CD4-positive, alpha-beta T cell treated with Interleukin-1 beta for 1 hour (primary cell): ENCODE results near the gene NUF2.
A peak's percentile ranks its signal among the peaks of the same experiment; 100 is the strongest.
"Not testable (repeated sequence)": the region's sequence is repeated elsewhere in the genome, so short reads cannot be mapped to it uniquely, and the experiment has no call there.

Experiments
- DNase-seq, 2 donors: peaks; one replicate each; pipeline ENCODE4 v3.0.0-alpha.2; 2020 to 2022

NUF2 gene

DNA sequence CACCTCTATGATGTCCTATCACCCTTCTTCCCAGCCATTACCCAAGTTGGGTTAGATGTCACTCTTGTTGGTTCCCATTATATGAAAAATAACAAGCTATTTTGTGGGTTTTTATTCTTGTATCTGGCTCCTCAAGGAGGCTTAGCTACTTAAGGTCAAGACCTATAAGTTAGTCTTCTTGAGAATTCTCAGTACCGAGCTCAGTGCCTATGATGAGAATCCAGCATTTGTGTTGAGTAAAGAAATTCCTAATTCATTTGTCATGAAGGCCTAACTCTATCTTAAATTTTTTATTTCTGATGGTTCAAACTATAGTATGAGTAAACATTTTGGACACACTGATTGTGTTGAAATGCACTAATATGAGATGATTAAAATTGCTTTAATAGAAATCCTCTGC, 15.9 kb downstream of the NUF2 start:
- DNase-seq = no peak

DNA sequence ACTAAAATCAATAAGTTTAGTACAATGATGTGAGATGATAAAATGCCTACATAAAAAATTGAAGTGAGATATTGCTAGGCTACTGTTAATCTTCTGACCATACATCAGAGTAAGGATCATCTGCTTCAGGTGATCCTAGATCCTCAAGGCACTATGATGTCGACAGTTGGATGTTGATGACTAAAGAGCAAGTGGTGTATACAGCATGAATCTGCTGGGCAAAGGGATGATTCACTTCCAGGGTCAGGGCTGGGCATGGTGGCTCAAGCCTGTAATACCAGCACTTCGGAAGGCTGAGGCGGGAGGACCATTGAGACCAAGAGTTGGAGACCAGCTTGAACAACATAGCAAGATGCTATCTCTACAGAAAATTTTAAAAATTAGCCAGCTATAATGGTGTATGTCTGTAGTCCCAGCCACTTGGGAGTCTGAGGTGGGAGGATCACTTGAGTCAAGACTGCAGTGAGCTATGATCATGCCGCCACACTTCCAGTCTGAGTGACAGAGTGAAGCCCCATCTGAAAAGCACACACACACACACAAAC, 24.6 kb downstream of the NUF2 start:
- DNase-seq = no peak

DNA sequence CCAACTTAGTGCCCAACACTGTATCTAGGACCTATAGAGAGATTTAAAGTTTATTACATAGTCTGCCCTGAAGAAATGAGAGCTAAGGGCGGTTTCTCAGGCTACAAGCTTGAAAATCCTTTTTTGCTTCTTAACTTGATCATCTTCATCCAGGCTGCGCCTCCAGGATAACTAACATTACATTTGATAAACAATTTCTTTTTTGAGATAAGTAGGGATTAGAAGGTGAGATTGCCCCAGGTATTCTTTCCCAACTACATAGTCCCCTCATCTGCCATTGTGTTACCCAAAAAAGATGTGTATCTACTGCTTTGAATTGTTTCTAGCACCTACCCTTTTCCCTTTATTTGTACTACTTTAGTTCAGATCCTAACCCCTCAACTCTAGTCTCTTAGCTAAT, 25.4 kb downstream of the NUF2 start:
- no peak for DNase-seq

GRCh38 chr1:163351912-163352311, 30.2 kb downstream of the NUF2 start:
- no peak for DNase-seq

DNA sequence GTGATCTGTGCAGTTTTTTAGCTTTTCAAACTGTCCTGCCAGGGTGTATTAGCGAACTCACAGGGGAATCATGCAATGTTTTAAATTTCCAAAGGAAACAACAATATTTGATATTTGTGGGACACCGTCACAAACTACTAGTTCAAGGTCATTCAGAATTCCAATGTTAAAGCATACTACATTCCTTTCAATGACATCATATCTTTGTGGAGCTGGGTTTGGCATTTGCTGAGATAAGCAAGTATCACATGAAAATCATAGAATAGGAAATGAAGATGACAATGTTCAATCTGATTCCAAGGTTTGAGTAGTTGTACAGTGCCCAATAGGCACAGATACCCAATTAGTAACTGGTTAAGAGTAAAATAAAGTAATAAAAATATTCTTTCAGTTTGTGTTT, 35.6 kb downstream of the NUF2 start:
- DNase-seq = no peak

GRCh38 chr1:163358172-163358571, 36.4 kb downstream of the NUF2 start:
- DNase-seq = not testable (repeated sequence)

- DNase-seq = peak in 1 of 2 donors; percentile 1
These were observed 39.6 kb downstream of the NUF2 start for GRCh38 chr1:163361123-163361934.

DNA sequence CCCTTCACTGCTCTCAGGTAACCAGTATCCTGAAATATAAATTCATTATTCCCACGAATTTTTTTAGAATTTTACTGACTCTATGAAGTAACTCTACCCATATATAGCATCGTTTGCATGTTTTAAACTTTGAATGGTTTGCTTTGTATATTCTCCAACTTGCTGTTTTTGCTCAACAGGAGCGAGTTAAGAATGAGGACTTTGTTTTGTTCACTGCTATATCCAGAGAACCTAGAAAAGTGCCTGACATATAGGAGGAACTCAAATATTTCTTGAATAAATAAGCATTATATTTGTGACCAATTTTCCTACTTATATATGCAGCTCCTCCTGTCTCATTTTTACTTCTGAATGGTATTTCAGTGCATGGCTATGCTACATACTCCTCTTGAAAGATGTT, 43.4 kb downstream of the NUF2 start:
- no peak for DNase-seq

DNA sequence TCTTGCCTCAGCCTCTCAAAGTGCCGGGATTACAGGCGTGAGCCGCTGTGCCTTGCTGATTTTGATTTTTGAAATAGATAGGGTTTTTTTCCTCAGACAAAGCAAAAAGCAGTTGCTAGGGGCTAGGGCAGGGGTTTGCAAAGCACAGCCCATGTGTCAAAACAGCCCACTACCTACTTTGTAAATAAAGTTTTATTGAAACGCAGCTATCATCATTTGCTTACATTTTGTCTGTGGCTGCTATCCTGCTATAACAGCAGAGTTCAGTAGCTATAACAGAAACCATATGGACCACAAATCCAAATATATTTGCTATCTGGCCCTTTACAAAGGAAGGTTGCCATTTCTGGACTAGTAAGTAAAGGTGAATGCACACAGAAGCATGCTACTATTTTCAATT, 44.8 kb downstream of the NUF2 start:
- DNase-seq = no peak

DNA sequence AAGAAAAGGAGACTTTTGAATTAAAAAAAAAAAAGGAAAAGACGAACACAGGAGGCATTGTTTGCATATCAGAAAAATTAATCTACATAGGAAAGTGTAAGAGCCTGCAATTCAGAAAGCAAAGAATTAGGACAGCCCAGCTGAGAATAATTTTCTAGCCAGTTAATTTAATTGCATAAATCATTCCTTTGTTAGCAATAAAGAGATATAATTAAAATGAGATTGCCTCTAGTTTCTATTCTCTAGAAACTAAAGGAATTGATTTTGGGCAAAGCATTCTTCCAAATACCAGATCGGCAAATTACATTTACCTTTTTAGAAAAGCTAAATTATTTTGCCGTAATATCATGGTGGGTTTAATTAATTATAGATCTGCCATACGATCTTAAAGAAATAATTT, 46.0 kb downstream of the NUF2 start:
- no peak for DNase-seq

DNA sequence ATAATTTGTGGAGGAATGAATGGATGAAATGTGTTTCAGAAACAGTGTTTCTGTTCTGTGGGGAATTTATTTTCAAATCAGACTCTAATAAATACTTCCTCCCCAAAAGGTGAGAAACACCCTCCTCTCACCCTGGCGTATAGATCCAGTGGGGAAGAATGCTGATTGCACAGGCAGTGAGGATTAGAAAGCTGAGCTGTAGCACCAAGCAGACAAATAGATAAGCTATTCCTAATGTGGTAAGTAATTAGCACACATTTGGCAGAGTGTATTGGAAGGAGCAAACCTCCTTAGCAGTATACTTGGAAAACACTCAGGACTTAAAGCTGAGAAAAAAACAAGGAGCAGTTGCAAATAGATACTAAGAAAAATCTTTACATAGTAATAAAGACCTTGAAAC, 50.8 kb downstream of the NUF2 start:
- DNase-seq = no peak

- no peak for DNase-seq
These were observed 56.8 kb downstream of the NUF2 start for GRCh38 chr1:163378554-163378953.

GRCh38 chr1:163379801-163380200, 58.0 kb downstream of the NUF2 start:
- DNase-seq = no peak

DNA sequence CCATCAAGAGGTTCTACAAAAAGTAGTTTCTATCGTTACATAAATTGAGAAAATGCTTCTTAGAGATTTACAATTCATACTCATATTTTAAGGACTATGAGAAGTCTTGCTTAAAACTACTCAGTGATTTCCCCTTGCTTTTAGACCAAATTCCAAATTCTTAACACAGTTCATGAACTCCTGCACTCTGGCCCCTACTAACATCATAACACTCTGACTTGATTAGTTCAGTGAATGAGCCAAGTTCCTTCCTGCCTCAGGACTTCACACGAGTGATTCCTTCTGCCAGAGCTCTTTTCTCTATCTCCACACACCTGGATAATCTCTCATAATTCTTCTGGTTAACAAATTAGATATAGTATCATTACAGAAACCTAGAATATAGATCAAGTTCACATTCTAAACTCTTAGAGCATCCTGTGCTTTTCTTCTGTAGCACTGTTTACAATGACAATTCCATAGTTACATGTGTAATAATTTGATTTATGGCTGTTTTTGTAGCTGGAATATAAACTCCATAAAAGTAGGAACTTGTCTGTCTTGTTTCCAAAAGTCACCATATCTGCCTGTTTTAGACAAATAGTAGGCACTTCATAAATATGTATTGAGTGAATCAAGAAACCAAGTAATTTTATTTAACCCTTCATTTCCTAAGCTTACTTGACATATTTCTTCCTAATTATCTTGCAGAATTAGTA, 59.9 kb downstream of the NUF2 start:
- no peak for DNase-seq

GRCh38 chr1:163382395-163382794, 60.6 kb downstream of the NUF2 start:
- no peak for DNase-seq

DNA sequence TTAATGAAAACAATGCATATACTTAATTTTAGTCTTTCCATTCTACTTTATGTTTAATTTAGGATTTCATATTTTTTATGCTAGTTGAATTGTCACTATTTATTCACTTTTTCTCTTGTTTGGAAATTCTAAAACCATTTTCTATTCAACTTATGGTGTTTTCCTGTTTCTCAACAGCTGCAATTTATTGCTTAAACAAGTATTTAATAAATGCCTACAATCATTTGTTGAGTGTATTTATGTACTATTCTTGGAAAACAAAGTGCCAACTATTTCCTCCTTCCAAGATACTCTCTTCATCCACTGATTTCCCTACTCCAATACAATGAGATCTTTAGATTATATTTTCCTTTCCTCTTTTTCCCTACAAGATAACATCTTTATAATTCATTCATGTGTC, 65.4 kb downstream of the NUF2 start:
- no peak for DNase-seq

- DNase-seq = no peak
These were observed 67.2 kb downstream of the NUF2 start for GRCh38 chr1:163388970-163389369.

GRCh38 chr1:163395790-163396189, 74.0 kb downstream of the NUF2 start:
- no peak for DNase-seq

- DNase-seq = no peak
These were observed 75.9 kb downstream of the NUF2 start for GRCh38 chr1:163397451-163398200.

DNA sequence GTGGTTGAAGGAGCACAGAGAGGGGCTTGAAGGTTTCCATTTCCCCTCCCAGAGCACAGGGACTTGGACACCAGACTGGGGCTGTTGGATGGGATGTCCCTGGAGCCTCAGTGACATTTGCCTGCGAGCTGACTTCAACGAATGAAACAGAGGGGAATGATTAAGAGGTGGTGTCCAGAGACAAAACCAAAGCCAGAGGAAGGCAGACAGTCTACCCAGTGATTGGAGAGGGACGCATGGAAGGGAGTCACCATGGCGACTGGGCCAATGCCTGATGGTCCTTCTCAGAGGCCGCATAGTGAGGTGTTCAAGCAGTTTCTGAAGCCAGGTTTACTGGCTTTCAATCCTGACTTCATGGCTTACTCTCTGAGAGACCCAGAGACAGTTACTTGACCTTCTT, 77.2 kb downstream of the NUF2 start:
- DNase-seq = no peak

GRCh38 chr1:163399976-163400601, 78.3 kb downstream of the NUF2 start:
- DNase-seq = no peak

DNA sequence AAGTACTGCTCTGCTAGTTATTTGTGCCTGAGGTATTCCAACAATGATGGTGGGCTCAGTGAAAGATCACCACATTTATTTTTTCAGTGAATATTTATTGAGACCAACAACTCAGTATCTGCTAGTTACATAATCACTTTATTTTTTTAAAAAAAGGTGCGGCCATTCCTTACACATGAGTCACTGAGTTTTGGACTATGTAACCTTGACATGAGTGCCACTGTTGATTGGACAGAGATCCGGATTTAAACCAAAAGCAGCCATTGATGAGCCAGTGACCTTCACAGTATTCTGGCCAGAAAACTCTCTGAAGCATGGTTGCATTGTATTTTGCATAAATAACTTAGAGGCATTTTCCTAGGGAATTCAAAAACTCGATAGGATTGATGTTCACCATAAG, 79.5 kb downstream of the NUF2 start:
- DNase-seq = no peak
